ENCODE measurements around the gene KCNH8.

- TF ChIP-seq, protein P1, sequence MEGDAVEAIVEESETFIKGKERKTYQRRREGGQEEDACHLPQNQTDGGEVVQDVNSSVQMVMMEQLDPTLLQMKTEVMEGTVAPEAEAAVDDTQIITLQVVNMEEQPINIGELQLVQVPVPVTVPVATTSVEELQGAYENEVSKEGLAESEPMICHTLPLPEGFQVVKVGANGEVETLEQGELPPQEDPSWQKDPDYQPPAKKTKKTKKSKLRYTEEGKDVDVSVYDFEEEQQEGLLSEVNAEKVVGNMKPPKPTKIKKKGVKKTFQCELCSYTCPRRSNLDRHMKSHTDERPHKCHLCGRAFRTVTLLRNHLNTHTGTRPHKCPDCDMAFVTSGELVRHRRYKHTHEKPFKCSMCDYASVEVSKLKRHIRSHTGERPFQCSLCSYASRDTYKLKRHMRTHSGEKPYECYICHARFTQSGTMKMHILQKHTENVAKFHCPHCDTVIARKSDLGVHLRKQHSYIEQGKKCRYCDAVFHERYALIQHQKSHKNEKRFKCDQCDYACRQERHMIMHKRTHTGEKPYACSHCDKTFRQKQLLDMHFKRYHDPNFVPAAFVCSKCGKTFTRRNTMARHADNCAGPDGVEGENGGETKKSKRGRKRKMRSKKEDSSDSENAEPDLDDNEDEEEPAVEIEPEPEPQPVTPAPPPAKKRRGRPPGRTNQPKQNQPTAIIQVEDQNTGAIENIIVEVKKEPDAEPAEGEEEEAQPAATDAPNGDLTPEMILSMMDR (IDR thresholded peaks at IDR 0.05 in 2 of 3, conservative IDR thresholded peaks at IDR 0.05 in 1 of 3; ENCODE audit: borderline replicate concordance in 1 of 3, insufficient read depth in 1 of 3, low read depth in 2 of 3, low read length in 2 of 3): no peak
- TF ChIP-seq ATF3 (IDR thresholded peaks at IDR 0.05): no peak
These were observed 383.1 kb downstream of the KCNH8 start for GRCh38 chr3:19531426-19531825.

Measured in HCT116 (cell line).